HUDEP-2 (cell line): ENCODE measurements around the gene USP14.

Experiments used
- DNase-seq, 76 experiments: peaks; one replicate each; lab custom pipeline; 2025; ENCODE audit not compliant: unreplicated experiment in 76 of 76; lab: John Stamatoyannopoulos, UW

USP14 gene

GRCh38 chr18:159037-159652, 788 bp downstream of the USP14 start:
- peak in 1 of 76 experiments; percentile 21 for DNase-seq

- no peak for DNase-seq
These were observed 1.6 kb downstream of the USP14 start for GRCh38 chr18:159933-160332.

DNA sequence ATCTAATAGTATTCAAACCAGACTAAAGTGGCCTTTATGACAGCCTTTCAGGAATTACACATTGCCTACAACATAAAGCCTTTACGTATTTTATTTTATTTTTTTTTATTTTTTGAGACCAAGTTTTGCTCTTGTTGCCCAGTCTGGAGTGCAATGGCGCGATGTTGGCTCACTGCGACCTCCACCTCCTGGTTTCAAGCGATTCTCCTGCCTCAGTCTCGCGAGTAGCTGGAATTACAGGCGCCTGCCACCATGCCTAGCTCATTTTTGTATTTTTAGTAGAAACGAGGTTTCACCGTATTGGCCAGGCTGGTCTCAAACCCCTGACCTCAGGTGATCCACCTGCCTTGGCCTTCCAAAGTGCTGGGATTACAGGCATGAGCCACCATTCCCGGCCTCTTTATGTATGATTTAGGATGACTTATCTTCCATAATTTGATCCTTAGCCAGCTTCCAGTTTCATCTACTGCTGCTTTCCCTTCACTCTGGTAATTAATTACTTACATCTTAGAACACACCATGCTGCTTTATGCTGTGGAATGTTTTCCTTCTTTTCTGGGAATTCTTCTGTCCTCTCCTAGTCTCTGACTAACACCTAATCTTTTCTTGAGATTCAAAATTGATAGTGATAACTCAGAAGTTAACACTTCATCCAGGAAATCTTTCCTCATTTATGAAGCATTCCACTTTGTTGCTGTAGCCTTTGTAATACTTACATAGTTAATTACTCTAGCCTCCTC, 2.6 kb downstream of the USP14 start:
- no peak for DNase-seq

DNA sequence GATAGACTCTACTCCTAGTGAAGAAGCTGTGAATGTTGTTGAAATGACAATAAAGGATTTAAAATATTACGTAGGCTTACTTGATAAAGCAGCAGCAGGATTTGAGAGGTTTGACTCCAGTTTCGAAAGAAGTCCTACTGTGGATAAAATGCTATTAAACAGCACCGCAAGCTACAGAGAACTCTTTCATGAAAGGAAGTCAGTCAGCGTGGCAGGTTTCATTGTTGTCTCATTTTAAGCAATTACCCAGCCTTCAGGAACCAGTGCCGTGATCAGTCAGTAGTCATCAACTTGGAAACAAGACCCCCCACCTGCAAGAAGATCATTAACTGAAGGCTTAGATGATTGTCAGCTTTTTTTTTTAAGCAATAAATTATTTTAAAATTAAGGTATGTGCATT, 14.0 kb downstream of the USP14 start:
- no peak for DNase-seq

GRCh38 chr18:179499-179898, 21.1 kb downstream of the USP14 start:
- no peak for DNase-seq

DNA sequence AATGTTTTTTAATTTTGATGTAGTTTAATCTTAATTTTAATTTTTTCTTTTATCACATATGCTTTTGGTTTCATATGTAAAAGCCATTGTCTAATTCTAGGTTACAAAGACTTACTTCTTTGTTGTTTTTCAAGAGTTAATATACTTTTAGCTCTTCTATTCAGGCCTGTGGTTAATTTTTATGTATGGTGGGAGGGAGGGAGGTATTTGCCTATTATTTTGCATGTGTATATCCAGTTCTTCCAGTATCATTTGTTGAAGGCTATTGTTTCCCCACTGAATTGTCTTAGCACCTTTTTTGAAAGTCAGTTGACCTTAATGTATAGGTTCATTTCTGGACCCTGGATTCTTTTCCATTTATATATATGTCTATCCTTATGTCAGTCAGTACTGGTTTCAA, 23.4 kb downstream of the USP14 start:
- DNase-seq = no peak

GRCh38 chr18:183769-184168, 25.4 kb downstream of the USP14 start:
- peak in 4 of 76 experiments; percentile 13 to 44 (median 28) for DNase-seq

GRCh38 chr18:189254-189653, 30.9 kb downstream of the USP14 start:
- DNase-seq = no peak

DNA sequence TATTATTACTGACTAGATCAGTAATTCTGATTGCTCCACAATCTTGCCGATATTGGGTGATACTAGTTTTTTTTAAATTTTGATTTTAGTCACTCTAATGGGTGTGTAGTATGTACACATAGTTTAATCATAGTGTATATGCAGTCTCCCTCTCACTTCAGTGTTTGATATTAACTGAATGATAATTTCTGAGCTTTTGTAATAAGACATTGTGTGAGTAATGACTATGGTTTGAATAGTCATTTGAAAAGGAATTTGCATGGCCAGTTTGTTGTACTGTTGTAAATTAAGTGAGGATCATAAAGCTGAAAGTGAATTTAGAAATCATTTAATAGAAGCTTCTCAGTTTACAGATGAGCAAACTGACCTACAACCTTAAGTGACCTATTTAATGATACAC, 33.4 kb downstream of the USP14 start:
- DNase-seq = no peak

DNA sequence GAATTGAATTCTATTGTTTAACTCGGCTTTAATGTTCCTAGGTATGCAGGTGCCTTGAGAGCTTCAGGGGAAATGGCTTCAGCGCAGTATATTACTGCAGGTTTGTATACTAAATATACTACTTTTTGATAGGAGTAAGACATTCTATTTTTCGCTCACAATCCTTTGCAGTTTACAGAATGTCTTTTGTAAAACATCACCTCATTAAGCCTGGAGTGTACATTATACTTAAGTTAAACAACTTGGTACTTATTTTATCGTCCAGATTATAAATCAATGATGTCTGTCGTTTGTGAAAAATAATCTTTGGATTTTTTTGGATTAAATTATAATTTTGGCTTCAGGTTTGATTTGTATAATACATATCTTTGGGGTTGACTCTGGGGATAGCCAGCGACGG, 34.4 kb downstream of the USP14 start:
- DNase-seq = no peak

- no peak for DNase-seq
These were observed 37.3 kb downstream of the USP14 start for GRCh38 chr18:195651-196050.

DNA sequence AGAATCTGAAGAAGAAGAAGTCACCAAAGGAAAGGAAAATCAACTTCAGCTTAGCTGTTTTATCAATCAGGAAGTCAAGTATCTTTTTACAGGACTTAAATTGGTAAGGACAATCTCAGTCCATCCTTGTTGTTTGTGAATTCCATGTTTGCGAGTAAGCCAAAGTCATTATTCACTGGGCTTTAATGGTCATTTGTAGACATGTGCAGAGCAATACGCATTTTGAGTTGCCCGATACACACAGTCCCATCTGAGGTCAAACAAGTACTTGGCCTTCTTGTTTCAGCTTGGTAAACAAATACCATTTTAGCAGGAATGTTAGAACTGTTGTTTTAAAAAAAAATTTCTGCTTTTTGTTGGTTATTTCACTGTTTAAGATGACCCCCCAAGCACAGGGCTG, 40.9 kb downstream of the USP14 start:
- DNase-seq = no peak

GRCh38 chr18:199768-200167, 41.4 kb downstream of the USP14 start:
- DNase-seq = no peak

DNA sequence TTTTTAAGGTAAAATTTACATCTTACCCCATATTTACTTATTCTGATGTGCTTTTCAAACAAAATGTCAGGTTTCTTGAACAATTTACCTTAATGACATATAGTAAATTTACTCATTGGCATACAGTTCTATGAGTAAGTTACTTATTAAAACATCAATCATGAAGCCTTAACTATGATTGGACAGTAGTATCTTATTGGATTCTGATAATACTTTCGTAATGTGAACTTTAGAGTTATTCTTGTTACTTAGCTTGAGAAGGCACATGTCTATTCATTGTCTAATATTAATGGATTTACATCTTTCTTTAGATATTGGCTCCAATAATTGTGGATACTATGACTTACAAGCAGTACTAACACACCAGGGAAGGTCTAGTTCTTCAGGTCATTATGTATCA, 51.7 kb downstream of the USP14 start:
- no peak for DNase-seq

DNA sequence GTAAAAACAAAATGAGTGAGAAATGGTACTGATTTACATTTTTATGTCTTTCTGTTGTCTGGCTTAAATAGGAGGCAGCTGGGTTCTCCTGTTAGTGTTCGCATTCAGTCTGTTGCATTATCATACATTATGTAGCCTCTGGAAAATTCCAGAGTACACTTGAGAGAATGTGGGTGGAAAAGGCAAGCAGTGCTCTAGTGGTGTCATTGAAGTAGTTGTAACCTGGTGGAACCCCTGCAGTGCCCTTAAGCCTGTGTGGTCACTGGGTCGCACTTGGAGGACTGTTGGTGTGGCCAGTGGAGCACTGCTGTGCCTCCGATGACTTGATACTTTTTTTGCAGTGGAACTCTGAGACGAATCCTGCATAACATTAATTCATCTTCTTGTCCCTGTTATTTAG, 52.4 kb downstream of the USP14 start:
- DNase-seq = no peak

GRCh38 chr18:211582-211981, 53.2 kb downstream of the USP14 start:
- no peak for DNase-seq

DNA sequence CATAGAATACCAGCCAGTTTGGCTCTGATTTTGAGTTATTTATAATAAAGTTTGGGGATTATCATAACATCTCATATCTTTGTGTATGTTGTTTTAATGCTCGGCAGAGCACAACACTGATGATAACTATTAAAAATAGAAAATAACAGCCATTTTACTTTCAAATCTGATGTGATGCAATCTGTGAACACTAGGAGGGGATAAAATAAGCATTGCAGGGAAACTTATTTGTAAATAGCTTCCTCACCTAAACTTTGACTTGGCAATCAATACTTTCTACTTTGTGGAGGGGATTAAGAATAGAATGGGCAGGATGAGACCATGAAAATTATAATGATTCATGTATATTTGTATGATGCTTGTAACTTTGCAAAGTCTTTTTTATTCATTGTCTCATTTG, 54.4 kb downstream of the USP14 start:
- DNase-seq = no peak

DNA sequence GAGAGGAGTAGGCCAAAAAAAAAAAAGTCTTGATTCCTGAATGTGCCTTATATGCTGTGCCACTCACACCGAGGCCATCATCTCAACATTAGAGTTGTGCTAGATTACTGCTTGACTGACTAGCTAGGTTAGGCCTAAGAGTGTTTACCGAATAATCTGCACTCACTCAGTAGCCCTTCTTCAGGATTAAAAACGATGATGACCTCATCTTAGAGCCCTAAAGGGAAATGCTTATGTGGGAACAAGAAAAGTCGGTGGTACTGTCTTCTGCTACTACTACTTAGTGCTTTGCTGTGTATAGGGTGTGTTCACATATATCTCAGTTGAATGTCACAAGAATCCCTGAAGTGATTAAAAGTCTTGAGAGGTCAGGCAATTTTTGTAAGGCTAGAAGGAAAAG, 55.1 kb downstream of the USP14 start:
- DNase-seq = no peak

GRCh38 chr18:213966-214365, 55.6 kb downstream of the USP14 start:
- DNase-seq = no peak

DNA sequence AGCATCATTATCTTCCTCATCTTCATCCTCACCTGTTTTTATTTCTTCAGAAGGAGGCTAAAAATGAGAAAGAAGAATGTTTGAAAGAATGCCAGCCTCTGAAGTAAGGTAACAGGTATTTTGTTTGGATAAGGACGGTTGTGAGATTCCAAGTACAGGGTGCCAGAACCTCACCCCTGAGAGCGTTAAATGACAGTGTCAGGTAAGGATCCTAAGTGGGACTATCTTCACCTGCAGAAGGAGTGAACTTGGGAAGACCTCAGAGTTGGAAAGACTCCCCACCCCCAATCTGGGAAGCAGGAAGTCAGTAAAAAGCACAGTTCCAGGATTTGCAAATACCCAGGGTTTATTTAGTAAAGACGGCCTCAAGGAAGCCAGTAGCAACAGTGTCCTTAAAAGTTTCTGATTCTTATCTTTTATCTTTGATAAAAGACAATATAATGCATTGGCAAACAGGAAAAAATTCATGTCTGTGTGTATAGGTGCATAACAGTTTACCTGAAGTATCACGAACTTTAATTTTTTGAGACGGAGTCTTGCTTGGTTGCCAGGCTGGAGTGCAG, 57.2 kb downstream of the USP14 start:
- no peak for DNase-seq

DNA sequence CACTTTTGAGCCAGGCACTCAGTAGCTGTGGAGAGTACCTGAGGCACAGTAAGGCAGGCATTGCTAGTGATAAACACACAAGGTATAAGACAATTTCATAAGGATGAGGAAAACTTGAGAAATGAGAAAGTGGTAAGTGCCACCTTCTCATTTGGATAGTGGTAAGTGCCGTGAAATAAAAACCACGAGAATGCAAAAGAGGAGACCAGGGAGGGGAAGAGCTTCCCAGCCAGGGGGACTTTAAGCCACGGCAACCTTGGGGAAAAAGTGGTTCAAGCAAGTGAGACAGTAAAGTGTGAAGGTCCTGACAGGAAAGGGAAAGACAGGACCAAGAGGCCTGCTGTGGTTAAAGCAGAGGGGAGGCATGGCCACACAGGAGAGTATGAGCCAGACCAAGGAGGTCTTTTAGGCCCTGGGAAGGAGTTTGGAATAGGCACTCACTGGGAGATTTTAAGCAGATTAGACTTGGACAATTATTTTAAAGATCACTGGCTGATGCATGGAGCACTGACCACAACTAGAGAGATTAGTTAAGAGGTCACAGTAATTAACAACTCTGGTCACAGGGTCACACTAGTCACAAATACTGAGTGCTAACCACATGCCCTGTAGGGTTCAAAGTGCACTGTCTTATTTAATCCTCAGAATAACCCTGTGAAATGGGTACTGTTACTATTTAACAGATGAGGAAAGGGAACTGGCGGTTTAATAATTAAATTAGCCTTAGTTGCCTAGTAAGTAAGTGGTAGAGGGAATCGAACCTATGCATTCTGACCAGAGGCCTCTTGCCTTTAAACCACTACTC, 59.4 kb downstream of the USP14 start:
- no peak for DNase-seq
